ENCODE data around the gene MET. TPM values are rescaled to one million over a fixed set of nuclear protein-coding genes. Genes with fewer than 3 reads are reported as not detected.
A peak's percentile ranks its signal among the peaks of the same experiment; 100 is the strongest.
"Not testable (repeated sequence)": the region's sequence is repeated elsewhere in the genome, so short reads cannot be mapped to it uniquely, and the experiment has no call there.

Gene MET
- total and polyA plus RNA-seq, 2 donors: 1.4 to 12.0 TPM

DNA sequence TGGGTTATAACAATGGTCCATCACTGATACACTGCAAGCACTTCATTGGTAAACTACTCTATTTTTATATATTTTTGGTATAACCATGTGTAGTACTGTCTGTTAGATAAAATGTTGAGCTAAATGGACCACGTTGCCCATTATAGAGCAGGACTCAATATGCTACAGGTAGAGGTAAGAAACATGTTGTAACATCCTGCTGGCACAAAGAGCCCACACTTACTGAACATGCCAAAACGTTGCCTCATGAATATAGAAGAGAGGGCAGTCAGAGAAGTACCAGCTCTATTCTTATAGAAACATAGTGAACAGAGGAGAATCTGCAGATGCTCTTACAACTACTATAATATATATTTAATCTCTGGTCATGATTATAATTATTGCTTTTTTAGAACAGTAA is 18.4 kb upstream of the MET start:
- H3K27ac ChIP-seq (ENCODE audit: low read depth in 1 of 2, low read length in 1 of 2): no peak overlapping the region
- DNase-seq (ENCODE audit: low read depth in 6 of 9, low spot score in 9 of 9): no peak
- H3K4me1 ChIP-seq (ENCODE audit: control insufficient read depth in 2 of 2, insufficient read depth in 2 of 2, low read length in 2 of 2): no peaks in the 10 kb centered on the region
- 89% methylated on average over 2 of the region's 2 CpGs for WGBS
- no peak overlapping the region for H3K4me3 ChIP-seq (ENCODE audit: low read length in 2 of 2)
- no peaks in the 10 kb centered on the region for H3K36me3 ChIP-seq (ENCODE audit: control insufficient read depth in 2 of 2, insufficient read depth in 2 of 2, low read length in 1 of 2)
- no peaks in the 10 kb centered on the region for H3K9me3 ChIP-seq (ENCODE audit: control insufficient read depth in 2 of 2, insufficient read depth in 1 of 2, low read length in 1 of 2)
- no peaks in the 10 kb centered on the region for H3K27me3 ChIP-seq (ENCODE audit: control insufficient read depth in 2 of 2, insufficient read depth in 1 of 2, low read length in 1 of 2)

DNA sequence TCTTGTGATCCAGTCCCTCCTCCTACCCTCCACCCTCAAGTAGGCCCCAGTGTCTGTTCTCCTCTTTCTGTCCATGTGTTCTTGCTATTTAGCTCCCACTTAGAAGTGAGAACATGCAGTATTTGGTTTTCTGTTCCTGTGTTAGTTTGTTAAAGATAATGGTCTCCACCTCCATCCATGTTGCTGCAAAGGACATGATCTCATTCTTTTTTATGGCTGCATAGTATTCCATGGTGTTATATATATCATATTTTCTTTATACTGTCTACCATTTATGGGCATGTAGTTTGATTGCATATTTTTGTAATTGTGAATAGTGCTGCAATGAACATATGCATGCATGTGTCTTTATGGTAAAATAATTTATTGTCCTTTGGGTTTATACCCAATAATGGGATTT is 12.7 kb upstream of the MET start:
- H3K9me3 ChIP-seq (ENCODE audit: control insufficient read depth in 2 of 2, insufficient read depth in 1 of 2, low read length in 1 of 2); H3K27me3 ChIP-seq (ENCODE audit: control insufficient read depth in 2 of 2, insufficient read depth in 1 of 2, low read length in 1 of 2); H3K4me3 ChIP-seq (ENCODE audit: low read length in 2 of 2); H3K36me3 ChIP-seq (ENCODE audit: control insufficient read depth in 2 of 2, insufficient read depth in 2 of 2, low read length in 1 of 2); H3K4me1 ChIP-seq (ENCODE audit: control insufficient read depth in 2 of 2, insufficient read depth in 2 of 2, low read length in 2 of 2); DNase-seq (ENCODE audit: low read depth in 6 of 9, low spot score in 9 of 9); H3K27ac ChIP-seq (ENCODE audit: low read depth in 1 of 2, low read length in 1 of 2): not testable (repeated sequence)

DNA sequence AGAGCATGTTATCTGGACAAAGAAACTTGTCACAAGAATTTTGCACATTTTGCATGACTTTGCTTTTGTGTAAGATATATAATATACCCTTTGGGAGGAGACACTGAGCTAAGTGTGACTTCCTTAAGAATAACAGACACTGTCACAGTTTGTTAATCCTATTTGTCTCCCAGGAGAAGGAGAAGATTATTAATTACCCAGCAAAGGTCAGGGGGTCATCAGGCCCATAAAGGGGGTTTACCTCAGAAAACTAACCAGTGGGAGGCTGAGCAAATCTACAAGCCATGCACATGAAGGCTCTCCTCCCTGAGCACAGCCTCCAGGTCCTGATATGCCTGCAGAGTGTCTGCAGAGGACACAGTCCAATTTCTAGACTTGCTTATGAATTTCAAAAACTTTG is 10.1 kb upstream of the MET start:
- Histone ChIP-seq H3K9me3 (ENCODE audit: control insufficient read depth in 2 of 2, insufficient read depth in 1 of 2, low read length in 1 of 2) (no peaks in the 10 kb centered on the region), H3K36me3 (ENCODE audit: control insufficient read depth in 2 of 2, insufficient read depth in 2 of 2, low read length in 1 of 2) (no peaks in the 10 kb centered on the region), H3K4me1 (ENCODE audit: control insufficient read depth in 2 of 2, insufficient read depth in 2 of 2, low read length in 2 of 2) (no peaks in the 10 kb centered on the region), H3K27me3 (ENCODE audit: control insufficient read depth in 2 of 2, insufficient read depth in 1 of 2, low read length in 1 of 2) (no peaks in the 10 kb centered on the region), H3K27ac (ENCODE audit: low read depth in 1 of 2, low read length in 1 of 2) (no peak overlapping the region), H3K4me3 (ENCODE audit: low read length in 2 of 2) (no peak overlapping the region)
- no peak for DNase-seq (ENCODE audit: low read depth in 6 of 9, low spot score in 9 of 9)

DNA sequence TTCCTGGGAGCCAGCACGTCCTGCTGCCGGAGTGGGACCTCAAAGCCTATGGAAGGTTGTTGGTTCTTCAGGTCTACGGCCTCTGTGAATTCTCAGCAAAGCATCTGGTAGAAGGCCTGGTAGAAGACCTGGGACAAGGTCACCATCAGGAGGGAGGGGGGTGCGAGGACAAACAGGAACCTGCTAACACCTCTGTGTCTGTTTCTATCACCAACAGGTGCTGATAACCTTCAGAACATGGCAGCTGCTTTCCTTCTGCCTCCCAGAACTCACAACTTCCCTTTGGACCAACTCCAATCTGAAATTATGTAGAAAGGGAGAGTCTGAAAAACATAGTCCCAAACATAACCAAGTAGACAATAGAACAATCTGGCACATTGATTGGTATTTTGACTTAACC is 8.3 kb upstream of the MET start:
- no peaks in the 10 kb centered on the region for H3K4me1 ChIP-seq (ENCODE audit: control insufficient read depth in 2 of 2, insufficient read depth in 2 of 2, low read length in 2 of 2)
- WGBS: 98% methylated on average over 4 of the region's 4 CpGs
- no peaks in the 10 kb centered on the region for H3K36me3 ChIP-seq (ENCODE audit: control insufficient read depth in 2 of 2, insufficient read depth in 2 of 2, low read length in 1 of 2)
- no peak overlapping the region for H3K4me3 ChIP-seq (ENCODE audit: low read length in 2 of 2)
- H3K27ac ChIP-seq (ENCODE audit: low read depth in 1 of 2, low read length in 1 of 2): no peak overlapping the region
- DNase-seq (ENCODE audit: low read depth in 6 of 9, low spot score in 9 of 9): no peak
- no peaks in the 10 kb centered on the region for H3K27me3 ChIP-seq (ENCODE audit: control insufficient read depth in 2 of 2, insufficient read depth in 1 of 2, low read length in 1 of 2)
- no peaks in the 10 kb centered on the region for H3K9me3 ChIP-seq (ENCODE audit: control insufficient read depth in 2 of 2, insufficient read depth in 1 of 2, low read length in 1 of 2)

DNA sequence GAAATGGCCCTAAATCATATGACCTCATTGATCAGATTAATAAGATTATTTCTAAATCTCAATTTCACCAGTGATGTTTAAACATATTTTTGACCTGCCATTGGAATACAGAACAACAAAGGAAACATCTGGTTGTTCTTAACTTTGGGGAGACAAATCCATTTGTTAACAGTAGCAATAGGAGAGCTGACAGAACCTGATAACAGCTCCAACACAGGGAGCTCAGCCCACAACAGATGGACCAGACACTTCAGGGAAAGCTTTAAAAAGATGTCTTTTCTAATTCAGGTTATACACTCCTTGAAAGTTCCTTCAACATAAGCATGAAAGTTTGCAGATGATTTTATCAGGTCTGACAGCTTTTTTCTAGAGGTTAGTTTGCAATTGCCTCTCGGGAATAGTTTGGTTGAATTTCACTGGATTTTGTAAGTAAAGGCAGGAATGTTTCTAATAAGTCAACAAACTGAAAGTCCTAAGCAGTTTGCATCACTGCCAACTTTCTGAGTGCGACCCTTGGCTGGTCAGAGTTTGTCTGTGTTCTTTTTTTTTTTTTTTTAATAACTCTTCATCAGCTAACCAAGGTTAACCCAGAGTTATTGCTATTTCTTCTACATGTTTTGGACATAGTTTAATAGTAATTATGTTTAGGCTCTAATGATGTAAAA is 6.5 kb upstream of the MET start:
- WGBS: 65% methylated on average over 2 of the region's 2 CpGs
- no peak for DNase-seq (ENCODE audit: low read depth in 6 of 9, low spot score in 9 of 9)
- H3K27ac ChIP-seq (ENCODE audit: low read depth in 1 of 2, low read length in 1 of 2): no peak overlapping the region
- no peaks in the 10 kb centered on the region for H3K27me3 ChIP-seq (ENCODE audit: control insufficient read depth in 2 of 2, insufficient read depth in 1 of 2, low read length in 1 of 2)
- H3K4me1 ChIP-seq (ENCODE audit: control insufficient read depth in 2 of 2, insufficient read depth in 2 of 2, low read length in 2 of 2): no peaks in the 10 kb centered on the region
- H3K4me3 ChIP-seq (ENCODE audit: low read length in 2 of 2): no peak overlapping the region
- no peaks in the 10 kb centered on the region for H3K36me3 ChIP-seq (ENCODE audit: control insufficient read depth in 2 of 2, insufficient read depth in 2 of 2, low read length in 1 of 2)
- H3K9me3 ChIP-seq (ENCODE audit: control insufficient read depth in 2 of 2, insufficient read depth in 1 of 2, low read length in 1 of 2): no peaks in the 10 kb centered on the region

DNA sequence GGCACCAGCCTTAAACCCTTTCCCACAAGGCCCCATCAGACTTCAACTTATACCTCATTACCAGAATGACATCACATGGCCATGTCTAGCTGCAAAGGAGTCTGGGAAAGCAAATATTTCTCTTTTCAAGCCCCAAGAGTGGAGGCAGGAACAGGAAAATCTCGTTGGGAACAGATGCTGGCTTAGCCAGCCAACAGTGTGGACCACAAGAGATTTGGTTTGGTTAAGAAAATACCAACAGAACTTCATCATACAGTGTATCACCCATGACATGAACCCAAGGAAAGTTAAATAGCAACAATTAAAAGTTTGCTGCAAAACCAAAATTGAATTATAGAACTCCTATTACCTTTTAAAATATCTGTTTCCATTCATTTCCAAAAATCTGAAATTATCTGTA is 2.2 kb upstream of the MET start:
- 76% methylated on average over 1 of the region's 1 CpG for WGBS
- Histone ChIP-seq H3K27me3 (ENCODE audit: control insufficient read depth in 2 of 2, insufficient read depth in 1 of 2, low read length in 1 of 2) (peaks cover 24 to 33% of the 10 kb centered on the region in 2 donors), H3K4me1 (ENCODE audit: control insufficient read depth in 2 of 2, insufficient read depth in 2 of 2, low read length in 2 of 2) (peaks cover 0 to 12% of the 10 kb centered on the region in 2 donors), H3K27ac (ENCODE audit: low read depth in 1 of 2, low read length in 1 of 2) (no peak overlapping the region), H3K9me3 (ENCODE audit: control insufficient read depth in 2 of 2, insufficient read depth in 1 of 2, low read length in 1 of 2) (no peaks in the 10 kb centered on the region), H3K4me3 (ENCODE audit: low read length in 2 of 2) (no peak overlapping the region), H3K36me3 (ENCODE audit: control insufficient read depth in 2 of 2, insufficient read depth in 2 of 2, low read length in 1 of 2) (no peaks in the 10 kb centered on the region)
- DNase-seq (ENCODE audit: low read depth in 6 of 9, low spot score in 9 of 9): no peak

DNA sequence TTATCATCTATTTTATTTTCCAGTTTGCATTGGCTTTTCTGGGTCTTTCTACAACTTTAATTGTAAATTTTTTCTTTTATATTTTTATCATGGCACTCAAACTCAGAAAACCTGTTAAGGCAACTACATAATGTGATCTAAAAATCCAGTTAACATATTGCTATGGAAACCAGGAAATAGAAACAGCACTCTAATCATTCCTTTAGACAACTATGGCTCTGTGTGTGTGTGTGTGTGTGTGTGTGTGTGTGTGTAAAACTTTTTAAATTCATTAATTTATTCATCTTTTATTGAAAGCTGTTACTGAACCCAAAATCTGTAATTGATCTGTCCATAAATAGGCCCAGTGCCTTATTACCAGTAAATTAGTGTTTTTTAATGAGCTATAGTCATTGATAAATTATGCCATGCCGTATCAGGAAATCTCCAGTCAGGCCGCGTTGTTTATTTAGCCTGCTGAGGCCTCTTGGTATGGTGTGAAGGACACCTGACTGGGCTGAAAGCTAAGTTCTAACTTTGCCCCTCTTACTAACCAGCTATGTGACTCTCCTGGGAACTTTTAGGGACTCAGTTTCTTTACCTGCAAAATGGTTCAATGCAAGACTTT is 1.5 kb upstream of the MET start:
- Histone ChIP-seq H3K36me3 (ENCODE audit: control insufficient read depth in 2 of 2, insufficient read depth in 2 of 2, low read length in 1 of 2) (no peaks in the 10 kb centered on the region), H3K4me1 (ENCODE audit: control insufficient read depth in 2 of 2, insufficient read depth in 2 of 2, low read length in 2 of 2) (peaks cover 0 to 12% of the 10 kb centered on the region in 2 donors), H3K9me3 (ENCODE audit: control insufficient read depth in 2 of 2, insufficient read depth in 1 of 2, low read length in 1 of 2) (no peaks in the 10 kb centered on the region), H3K4me3 (ENCODE audit: low read length in 2 of 2) (no peak overlapping the region), H3K27me3 (ENCODE audit: control insufficient read depth in 2 of 2, insufficient read depth in 1 of 2, low read length in 1 of 2) (peaks cover 24 to 34% of the 10 kb centered on the region in 2 donors), H3K27ac (ENCODE audit: low read depth in 1 of 2, low read length in 1 of 2) (no peak overlapping the region)
- 95% methylated on average over 3 of the region's 3 CpGs for WGBS
- no peak for DNase-seq (ENCODE audit: low read depth in 6 of 9, low spot score in 9 of 9)

DNA sequence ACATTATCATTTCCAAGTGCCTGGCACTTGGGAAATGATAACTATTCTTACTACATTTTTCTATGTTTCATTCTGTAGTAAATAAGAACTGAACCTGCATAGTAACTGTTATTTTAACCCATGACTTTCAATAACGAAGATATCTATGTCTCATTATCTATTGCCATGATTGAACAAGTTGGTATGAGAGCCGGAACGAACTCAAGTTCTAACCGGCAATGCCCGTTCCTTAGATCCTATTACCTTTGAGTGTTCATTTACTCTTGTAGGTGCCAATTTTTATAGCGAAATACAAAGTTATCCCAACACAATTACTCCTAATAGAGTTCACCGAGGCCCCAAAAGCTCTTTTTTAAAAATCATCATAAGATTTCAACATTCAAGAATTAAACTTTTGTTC is 885 bp upstream of the MET start:
- Histone ChIP-seq H3K36me3 (ENCODE audit: control insufficient read depth in 2 of 2, insufficient read depth in 2 of 2, low read length in 1 of 2) (no peaks in the 10 kb centered on the region), H3K4me1 (ENCODE audit: control insufficient read depth in 2 of 2, insufficient read depth in 2 of 2, low read length in 2 of 2) (peaks cover 0 to 12% of the 10 kb centered on the region in 2 donors), H3K27ac (ENCODE audit: low read depth in 1 of 2, low read length in 1 of 2) (no peak overlapping the region), H3K4me3 (ENCODE audit: low read length in 2 of 2) (no peak overlapping the region), H3K27me3 (ENCODE audit: control insufficient read depth in 2 of 2, insufficient read depth in 1 of 2, low read length in 1 of 2) (peaks cover 24 to 34% of the 10 kb centered on the region in 2 donors), H3K9me3 (ENCODE audit: control insufficient read depth in 2 of 2, insufficient read depth in 1 of 2, low read length in 1 of 2) (no peaks in the 10 kb centered on the region)
- 87% methylated on average over 7 of the region's 7 CpGs for WGBS
- DNase-seq (ENCODE audit: low read depth in 6 of 9, low spot score in 9 of 9): no peak

DNA sequence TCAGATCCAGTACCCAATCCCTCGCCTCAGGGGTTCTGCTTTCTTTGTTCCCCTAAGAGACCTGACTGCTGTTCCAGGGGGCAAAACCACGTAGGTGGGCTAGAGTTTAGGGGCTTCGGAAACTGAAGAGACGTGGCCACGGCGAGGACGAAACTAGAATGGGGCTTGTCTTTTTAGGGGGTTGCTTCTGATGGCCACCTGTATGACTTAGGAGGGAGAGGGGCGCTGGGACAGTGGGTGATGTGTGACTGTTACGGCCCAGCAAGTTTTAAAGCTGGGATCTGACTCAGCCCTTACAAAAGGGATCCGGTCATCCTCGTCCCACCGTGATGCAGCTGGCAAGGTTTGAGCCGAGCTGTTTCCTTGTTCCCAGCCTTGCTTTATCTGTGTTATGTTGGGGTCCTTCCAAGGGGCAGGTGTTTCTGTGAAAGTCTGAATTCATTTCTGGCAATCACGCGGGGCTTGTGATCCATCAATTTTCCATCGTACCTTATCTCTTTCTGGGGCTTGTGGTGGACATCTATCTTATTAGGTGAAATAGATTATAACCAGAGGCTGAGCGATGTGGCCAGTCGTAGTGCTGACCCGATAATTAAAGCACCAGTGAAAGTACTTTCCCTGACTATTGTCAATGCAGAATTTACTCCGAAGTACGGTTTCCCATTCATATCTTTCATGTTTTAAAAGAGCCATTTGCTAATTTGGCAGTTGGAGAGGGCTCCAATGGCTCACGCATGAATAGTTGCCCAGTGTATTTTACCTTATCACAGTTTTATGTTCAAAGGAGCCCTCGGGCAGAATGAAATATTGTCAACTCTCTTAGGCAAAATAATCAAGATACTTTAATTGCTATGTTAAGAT is 830 bp downstream of the MET start:
- peak in 1 of 9 donors; percentile 5 for DNase-seq (ENCODE audit: low read depth in 6 of 9, low spot score in 9 of 9)
- peaks cover 0 to 12% of the 10 kb centered on the region in 2 donors for H3K4me1 ChIP-seq (ENCODE audit: control insufficient read depth in 2 of 2, insufficient read depth in 2 of 2, low read length in 2 of 2)
- H3K36me3 ChIP-seq (ENCODE audit: control insufficient read depth in 2 of 2, insufficient read depth in 2 of 2, low read length in 1 of 2): no peaks in the 10 kb centered on the region
- H3K27ac ChIP-seq (ENCODE audit: low read depth in 1 of 2, low read length in 1 of 2): peak overlapping the region in 1 of 2 donors; percentile 65
- no peaks in the 10 kb centered on the region for H3K9me3 ChIP-seq (ENCODE audit: control insufficient read depth in 2 of 2, insufficient read depth in 1 of 2, low read length in 1 of 2)
- peaks cover 24 to 34% of the 10 kb centered on the region in 2 donors for H3K27me3 ChIP-seq (ENCODE audit: control insufficient read depth in 2 of 2, insufficient read depth in 1 of 2, low read length in 1 of 2)
- H3K4me3 ChIP-seq (ENCODE audit: low read length in 2 of 2): peak overlapping the region in 1 of 2 donors; percentile 36
- 59% methylated on average over 23 of the region's 23 CpGs for WGBS
